ENCODE measurements around the gene KCNMA1. TPM values are rescaled to one million over a fixed set of nuclear protein-coding genes. Genes with fewer than 3 reads are reported as not detected.

KCNMA1 gene
- total and polyA plus RNA-seq, 7 donors, result 15.3 to 427 (median 256) TPM

DNA sequence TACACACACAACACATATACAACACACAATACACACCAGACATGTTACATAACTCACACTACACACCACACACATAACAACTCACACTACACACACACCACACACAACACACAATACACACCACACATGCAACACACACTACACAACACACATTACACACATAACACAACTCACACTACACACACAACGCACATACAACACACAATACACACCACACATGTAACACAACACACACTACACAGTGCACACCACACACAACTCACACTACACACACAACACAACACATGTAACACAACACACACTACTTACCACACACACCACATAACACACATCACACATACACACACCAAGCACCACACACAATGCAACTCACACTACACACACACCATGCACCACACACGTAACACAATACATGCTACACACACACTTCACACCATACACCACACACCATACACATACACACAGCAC, 166.5 kb downstream of the KCNMA1 start:
- TF ChIP-seq POLR2A (IDR thresholded peaks at IDR 0.05), result no peak
- no peak for TF ChIP-seq EP300 (IDR thresholded peaks at IDR 0.05)
- TF ChIP-seq POLR2AphosphoS5 (IDR thresholded peaks at IDR 0.05), result no peak
- TF ChIP-seq, protein P1, sequence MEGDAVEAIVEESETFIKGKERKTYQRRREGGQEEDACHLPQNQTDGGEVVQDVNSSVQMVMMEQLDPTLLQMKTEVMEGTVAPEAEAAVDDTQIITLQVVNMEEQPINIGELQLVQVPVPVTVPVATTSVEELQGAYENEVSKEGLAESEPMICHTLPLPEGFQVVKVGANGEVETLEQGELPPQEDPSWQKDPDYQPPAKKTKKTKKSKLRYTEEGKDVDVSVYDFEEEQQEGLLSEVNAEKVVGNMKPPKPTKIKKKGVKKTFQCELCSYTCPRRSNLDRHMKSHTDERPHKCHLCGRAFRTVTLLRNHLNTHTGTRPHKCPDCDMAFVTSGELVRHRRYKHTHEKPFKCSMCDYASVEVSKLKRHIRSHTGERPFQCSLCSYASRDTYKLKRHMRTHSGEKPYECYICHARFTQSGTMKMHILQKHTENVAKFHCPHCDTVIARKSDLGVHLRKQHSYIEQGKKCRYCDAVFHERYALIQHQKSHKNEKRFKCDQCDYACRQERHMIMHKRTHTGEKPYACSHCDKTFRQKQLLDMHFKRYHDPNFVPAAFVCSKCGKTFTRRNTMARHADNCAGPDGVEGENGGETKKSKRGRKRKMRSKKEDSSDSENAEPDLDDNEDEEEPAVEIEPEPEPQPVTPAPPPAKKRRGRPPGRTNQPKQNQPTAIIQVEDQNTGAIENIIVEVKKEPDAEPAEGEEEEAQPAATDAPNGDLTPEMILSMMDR (IDR thresholded peaks at IDR 0.05), result no peak
- WGBS, 2 donors, result 96 to 99% methylated on average over 2 of the region's 2 CpGs
- Histone ChIP-seq H3K4me3 (no peak overlapping the region), H3K27me3 (no peaks in the 10 kb centered on the region), H3K27ac (peak overlapping the region in 2 of 4 donors; percentile 12 to 21), H3K9me3 (peaks cover 0 to 3% (median 0%) of the 10 kb centered on the region in 4 donors), H3K36me3 (peaks cover 0 to 4% (median 0%) of the 10 kb centered on the region in 4 donors), H3K4me1 (peaks cover 0 to 32% (median 11%) of the 10 kb centered on the region in 4 donors)
- no peak for DNase-seq
- intact Hi-C loops (cut with DNase I), result no loop called here

DNA sequence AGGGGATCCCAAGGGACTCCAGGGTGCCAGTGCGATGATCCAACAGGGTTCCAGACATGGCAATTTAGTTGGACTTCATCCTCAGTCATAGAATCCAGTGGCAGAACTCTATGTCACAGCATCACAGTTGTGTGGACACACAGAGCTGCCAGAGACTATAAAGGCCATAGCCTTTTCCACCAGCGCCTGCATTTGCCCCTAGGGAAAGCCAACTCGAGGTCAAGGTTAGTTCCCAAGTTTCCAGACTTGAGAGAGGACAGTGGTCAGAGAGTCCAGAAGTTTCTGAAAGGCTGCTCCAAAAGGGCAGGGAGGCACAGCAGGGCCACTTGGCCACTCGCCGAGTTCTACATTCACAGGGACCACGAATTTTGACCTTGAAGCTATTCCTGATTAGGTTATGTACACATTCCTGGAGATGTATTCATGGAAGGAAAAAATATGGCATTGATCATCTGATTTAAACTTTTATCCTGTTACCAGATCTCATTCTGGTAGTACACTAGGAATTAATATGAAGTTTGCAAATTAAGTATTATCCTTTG, 170.1 kb downstream of the KCNMA1 start:
- 78 to 83% methylated on average over 6 of the region's 6 CpGs for WGBS, 2 donors
- H3K4me1 ChIP-seq, result peaks cover 2 to 47% (median 34%) of the 10 kb centered on the region in 4 donors
- intact Hi-C loops (cut with DNase I), result no loop called here

DNA sequence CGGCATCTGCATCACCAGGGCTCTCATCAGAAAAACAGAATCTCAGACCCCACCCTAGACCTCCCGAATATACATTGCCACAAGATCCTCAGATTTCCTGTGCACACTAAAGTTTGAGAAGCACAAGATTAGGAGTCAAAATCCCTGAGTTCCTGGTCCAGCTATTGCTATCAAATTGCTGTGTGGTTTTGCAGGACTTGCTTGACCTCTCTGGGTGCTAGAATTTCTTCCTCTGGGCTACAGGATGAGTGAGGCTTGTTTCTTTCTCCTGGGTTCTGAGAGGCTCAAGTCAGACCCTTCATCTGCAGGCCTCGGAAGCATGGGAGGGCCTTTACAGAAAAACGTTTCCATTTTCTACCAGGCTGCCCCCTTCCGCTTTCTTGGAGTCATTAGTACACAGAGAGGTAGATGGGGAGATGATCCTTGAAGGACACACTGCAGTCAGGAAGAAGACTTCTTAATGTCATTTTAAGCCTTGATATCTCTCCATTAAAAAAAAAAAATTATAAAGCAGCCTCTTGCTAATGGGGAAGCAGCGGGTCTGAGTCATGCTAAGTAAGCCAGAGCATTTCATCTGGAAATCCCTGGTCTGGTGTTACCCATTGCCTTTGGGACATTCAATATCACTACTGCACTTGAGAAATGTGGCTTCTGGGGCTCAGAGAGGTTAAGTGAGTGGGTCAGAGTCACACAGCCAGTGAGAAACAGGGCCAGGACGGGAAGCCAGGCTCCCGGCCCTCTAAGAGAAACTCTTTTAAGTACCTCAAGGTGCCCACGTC, 173.5 kb downstream of the KCNMA1 start:
- intact Hi-C loops (cut with DNase I), result no loop called here
- WGBS, 2 donors, result 84 to 85% methylated on average over 9 of the region's 9 CpGs

More for the DNA sequence above, 170.1 kb downstream of the KCNMA1 start:
- Histone ChIP-seq H3K27ac (peak overlapping the region in 1 of 4 donors; percentile 16), H3K36me3 (peaks cover 0 to 4% (median 0%) of the 10 kb centered on the region in 4 donors), H3K9me3 (no peaks in the 10 kb centered on the region), H3K4me3 (no peak overlapping the region), H3K27me3 (no peaks in the 10 kb centered on the region)
- TF ChIP-seq POLR2A (IDR thresholded peaks at IDR 0.05) (no peak), POLR2AphosphoS5 (IDR thresholded peaks at IDR 0.05) (no peak), EP300 (IDR thresholded peaks at IDR 0.05) (no peak)
- TF ChIP-seq, protein P1 (IDR thresholded peaks at IDR 0.05), result no peak
- no peak for DNase-seq

DNA sequence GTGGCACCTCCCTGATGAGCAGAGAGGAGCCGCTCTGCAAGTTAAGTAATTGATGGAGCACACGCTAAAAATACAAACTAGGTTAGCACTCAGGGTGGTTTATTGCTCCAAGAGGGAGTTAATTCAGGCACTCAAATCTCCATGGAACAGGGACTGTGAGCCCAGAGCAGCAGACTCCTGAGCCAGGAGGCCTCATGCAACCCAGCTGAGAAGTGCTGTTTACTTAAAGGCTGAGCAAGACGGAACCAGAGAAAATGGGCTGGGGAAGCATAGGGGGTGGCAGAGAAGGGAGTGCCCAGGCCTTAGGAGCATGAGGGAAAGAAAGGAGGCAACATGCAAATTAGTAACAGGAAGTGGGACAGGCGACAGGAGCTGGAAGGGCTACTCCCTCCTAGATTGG, 174.1 kb downstream of the KCNMA1 start:
- intact Hi-C loops (cut with DNase I), result no loop called here
- WGBS, 2 donors, result 25 to 54% methylated on average over 4 of the region's 4 CpGs
- no peaks in the 10 kb centered on the region for H3K27me3 ChIP-seq
- no peaks in the 10 kb centered on the region for H3K9me3 ChIP-seq
- TF ChIP-seq EP300 (IDR thresholded peaks at IDR 0.05) (no peak), POLR2A (IDR thresholded peaks at IDR 0.05) (no peak), POLR2AphosphoS5 (IDR thresholded peaks at IDR 0.05) (peak in 3 of 4 donors; percentile 15 to 51 (median 19))
- TF ChIP-seq, protein P1 (IDR thresholded peaks at IDR 0.05), result no peak
- peak; percentile 71 for DNase-seq
- peaks cover 0 to 52% (median 44%) of the 10 kb centered on the region in 4 donors for H3K4me1 ChIP-seq
- H3K4me3 ChIP-seq, result no peak overlapping the region
- H3K36me3 ChIP-seq, result no peaks in the 10 kb centered on the region
- peak overlapping the region; percentile 24 to 70 (median 44) for H3K27ac ChIP-seq

More for the DNA sequence above, 173.5 kb downstream of the KCNMA1 start:
- Histone ChIP-seq H3K27me3 (no peaks in the 10 kb centered on the region), H3K4me3 (no peak overlapping the region), H3K36me3 (no peaks in the 10 kb centered on the region), H3K27ac (peak overlapping the region; percentile 24 to 70 (median 44)), H3K4me1 (peaks cover 0 to 45% (median 38%) of the 10 kb centered on the region in 4 donors), H3K9me3 (no peaks in the 10 kb centered on the region)
- no peak for DNase-seq
- TF ChIP-seq POLR2A (IDR thresholded peaks at IDR 0.05) (no peak), POLR2AphosphoS5 (IDR thresholded peaks at IDR 0.05) (no peak), EP300 (IDR thresholded peaks at IDR 0.05) (no peak)
